Peyer's patch (tissue), 4 donors: Measurements from ENCODE around the gene MBIP.

Experiments used
- CTCF ChIP-seq, 6 experiments: fragments of 450-650 bp in 4 of 6; fragments of 200-600 bp in 2 of 6; sonication (generic) in 1 of 6; IDR thresholded peaks; one replicate each; pipeline ENCODE4 v1.5.1; 2017 to 2019; ENCODE audit warnings: antibody characterized with exemption in 6 of 6, mild to moderate bottlenecking in 3 of 6, moderate library complexity in 1 of 6
- POLR2A ChIP-seq, 2 donors: fragments of 450-650 bp; IDR thresholded peaks; one replicate each; pipeline ENCODE4 v1.5.1; 2017; ENCODE audit warnings: antibody characterized with exemption in 2 of 2, mild to moderate bottlenecking in 2 of 2, moderate library complexity in 2 of 2

GRCh38 chr14:36320897-36321381 is 502 bp upstream of the MBIP start:
- TF ChIP-seq CTCF (IDR thresholded peaks at IDR 0.05), result no peak
- no peak for TF ChIP-seq POLR2A (IDR thresholded peaks at IDR 0.05)
